CD4-positive, alpha-beta T cell treated with Interleukin-2 at 100 ng/mL for 4 hours (primary cell): ENCODE measurements around the gene PKP2.
"Not testable (repeated sequence)": the region's sequence is repeated elsewhere in the genome, so short reads cannot be mapped to it uniquely, and the experiment has no call there.

Experiments
- DNase-seq: peaks from one replicate; pipeline ENCODE4 v3.0.0-alpha.2; 2020; ENCODE audit warnings: low spot score

PKP2 gene

DNA sequence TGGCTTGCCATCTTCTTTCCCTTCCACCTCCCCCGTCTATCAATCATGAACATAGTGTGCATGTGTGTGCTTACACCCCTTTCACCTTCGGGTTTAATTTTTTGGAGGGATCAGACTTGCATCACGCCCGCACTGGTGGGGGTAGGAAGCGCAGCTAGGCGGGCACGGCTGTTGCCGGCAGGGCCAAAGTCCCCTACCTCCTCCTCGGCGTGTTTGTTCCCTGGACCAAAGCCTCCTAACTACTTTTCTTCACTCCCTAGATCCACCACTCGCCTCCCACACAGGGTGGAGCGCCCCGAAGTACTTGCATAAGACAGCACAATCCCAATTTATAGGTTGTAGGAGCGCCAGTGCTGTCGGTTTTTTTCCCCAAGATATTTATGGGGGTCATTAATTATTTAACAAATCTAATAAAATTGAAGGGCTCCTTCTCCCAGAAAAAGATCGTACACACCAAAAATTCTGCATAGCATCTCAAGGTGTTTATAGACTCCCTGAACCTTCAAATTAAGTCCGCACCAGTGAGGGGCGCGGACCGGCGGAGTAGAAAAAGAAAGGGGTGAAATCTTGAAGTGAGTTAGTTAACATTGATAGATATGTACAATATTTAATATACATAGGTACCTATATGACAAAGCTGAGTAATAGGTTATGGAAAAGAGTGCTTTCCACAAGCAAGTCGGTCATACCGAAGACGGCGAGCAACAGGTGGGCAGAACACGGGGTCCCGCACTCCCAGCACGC, 717 bp downstream of the PKP2 start:
- DNase-seq: no peak

DNA sequence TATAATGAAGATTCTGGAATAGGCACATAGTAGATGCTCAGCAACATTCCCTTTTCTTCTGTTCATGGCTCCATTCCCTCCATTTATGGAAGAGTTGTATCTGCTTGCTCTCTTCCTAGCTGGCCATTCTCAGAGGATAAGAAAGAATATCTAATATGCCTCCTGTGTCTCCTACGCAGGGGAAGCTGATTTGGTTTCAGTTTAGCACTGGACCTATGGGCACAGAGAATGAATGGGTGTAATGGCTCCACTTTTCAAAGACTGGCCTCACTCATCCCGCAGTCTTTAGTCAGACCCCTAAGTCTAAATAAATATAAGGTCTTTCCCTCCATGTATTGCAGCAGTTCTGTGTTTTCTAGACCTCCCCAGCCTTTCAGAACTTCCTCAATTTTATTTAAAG, 2.0 kb downstream of the PKP2 start:
- DNase-seq: no peak

DNA sequence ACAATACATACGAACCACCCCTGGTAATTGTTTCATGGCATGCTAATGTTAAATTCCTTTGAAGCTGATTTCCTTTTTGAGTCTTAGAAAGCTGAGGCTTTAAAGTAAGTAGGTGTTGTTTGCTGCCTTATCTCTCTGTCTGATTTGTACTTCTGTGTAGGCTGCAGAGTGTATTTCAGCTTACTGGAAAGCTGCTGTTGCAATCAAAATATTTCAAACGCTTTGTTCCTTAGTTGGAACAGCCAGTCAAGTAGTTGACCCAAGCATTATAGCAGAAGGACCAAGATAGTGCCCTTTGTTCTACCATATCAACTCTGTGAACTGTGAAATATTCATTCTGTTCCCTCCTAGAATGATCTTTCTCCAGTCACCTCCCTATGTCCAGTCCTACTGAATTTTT, 3.1 kb downstream of the PKP2 start:
- no peak for DNase-seq

DNA sequence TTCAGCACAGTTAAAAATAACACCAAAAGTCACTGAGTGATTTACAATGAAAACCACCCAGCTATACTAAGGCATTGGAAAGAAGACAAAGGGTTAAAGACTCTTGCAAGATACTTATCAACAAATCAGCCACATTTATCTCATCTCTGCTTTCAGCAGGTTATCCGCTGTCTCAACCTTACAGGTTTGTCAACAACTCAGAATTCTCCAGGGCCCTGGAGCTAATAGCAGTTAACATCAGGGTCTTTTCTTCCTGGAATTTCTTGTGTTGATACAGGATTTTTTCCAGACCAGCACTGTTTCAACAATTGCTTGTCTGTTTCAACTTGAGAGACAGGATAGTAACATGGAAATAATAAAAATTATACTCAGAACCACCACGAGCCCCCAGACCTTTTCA, 3.5 kb downstream of the PKP2 start:
- DNase-seq: no peak

DNA sequence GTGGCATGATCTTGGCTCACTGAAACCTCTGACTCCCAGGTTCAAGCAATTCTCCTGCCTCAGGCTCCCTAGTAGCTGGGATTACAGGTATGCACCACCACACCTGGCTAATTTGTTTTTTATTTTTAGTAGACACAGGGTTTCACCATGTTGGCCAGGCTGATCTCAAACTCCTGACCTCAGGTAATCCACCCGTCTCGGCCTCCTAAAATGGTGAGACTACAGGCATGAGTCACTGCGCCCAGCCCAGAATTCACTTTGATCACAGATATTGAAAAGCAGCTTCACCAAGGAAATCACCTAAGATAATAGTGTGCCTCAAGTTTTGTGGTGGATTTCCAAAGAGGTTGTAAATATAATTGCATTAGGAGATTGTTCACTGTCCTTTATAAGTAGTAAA, 4.2 kb downstream of the PKP2 start:
- not testable (repeated sequence) for DNase-seq

DNA sequence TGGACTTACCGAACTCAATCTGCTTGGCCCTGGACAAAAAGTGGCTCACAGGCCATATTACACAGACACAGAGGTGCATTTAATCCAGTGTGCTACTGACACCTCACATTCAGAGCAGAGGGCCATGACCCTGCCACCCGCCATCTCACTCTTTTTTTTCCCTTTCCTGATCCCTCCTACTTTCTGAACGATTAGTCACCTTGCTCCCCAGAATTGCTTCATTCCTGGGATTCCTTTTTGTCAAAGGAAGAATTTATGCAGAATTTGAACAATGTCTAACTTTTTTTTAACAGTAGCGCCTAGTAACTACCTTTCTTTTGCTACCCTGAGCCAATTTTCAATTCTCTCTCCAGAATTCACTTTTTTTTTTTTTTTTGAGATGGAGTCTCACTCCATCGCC, 4.6 kb downstream of the PKP2 start:
- DNase-seq: no peak

DNA sequence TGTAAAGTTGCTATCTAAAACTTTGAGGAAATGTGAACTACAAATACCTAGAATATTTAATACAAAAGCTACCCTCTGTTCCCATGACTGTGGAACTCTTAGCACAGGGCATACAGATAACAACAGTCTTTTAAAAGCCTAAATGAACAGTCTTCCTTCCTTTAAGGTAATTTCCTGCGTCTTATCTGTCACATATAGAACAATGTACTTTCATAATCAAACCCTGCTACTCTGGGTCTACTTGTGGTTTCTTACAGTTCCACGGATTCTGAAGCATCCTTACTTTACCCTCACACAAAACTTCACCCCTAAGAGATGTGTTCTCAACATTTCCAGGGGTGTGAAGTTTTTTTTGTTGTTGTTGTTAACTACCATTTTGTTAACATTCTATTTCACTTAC, 5.1 kb downstream of the PKP2 start:
- no peak for DNase-seq

DNA sequence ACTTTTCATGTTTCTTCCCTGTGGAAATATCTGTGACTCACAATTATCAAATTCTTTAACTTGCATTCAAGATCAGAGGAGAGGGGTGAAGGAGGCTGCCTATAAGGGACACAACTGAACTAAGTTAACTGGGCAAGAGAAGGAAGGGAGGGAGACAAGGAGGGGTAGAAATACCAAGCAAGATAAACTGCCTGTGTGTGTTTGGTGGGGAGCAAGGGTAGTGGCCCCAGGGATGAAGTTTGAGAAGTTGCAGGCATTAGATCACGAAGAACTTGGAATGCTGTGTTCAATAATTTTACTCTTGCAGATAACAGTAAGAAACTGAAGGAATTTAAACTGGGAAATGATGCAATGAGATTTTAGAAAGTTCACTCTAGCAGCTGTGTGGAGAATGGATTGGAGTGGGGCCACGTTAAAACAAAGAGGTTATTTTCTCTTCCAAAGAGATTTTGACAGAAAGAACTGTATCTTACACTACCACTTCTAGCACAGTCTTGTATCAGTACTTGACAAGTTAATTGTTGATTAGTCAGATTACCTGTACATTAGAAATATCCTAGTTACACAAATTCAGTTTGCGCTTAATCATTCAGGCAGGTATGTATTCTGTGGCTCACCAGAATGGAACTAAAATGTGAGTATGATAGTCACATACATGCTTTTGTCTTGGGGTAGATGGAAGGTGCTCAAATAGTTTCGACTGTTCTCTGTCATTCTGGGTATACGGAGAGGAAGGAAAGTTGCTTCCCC, 7.4 kb downstream of the PKP2 start:
- DNase-seq: no peak

DNA sequence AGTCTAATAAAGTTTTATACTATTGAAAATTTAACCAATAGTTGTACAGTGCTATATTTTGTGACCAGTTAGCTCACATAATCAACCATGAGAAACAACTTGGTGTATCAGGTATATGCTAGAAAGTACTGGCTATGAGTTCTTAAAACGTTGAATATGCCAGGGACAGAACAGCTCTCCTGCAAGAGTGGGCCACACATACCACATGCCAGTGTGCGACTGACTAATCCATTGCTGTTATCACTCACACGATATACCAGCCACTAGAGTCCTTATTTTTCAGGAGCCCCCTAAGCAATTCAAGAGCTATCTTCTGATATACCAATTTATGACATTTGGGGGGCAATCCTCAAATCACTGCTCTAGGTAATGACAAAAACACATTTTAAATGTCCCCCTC, 9.5 kb downstream of the PKP2 start:
- no peak for DNase-seq

DNA sequence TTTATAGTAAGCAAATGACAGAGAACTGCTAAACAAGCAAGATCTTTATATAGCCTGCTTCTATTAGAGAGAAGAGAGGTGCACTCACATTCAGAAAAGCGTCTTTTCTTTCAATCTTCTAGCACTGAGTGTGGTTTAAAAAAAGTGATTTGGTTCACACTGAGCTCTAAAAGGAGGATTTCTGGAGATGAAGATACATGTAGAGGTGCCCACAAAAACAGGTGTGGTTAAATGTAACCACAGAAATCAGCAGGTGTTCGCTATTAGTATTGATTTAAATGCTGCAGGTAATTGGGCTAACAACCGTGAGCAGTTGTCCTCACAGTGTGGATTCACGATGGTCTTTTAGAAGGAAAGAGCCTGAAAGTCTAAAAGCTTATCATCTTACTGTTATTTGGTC, 10.7 kb downstream of the PKP2 start:
- DNase-seq: no peak

DNA sequence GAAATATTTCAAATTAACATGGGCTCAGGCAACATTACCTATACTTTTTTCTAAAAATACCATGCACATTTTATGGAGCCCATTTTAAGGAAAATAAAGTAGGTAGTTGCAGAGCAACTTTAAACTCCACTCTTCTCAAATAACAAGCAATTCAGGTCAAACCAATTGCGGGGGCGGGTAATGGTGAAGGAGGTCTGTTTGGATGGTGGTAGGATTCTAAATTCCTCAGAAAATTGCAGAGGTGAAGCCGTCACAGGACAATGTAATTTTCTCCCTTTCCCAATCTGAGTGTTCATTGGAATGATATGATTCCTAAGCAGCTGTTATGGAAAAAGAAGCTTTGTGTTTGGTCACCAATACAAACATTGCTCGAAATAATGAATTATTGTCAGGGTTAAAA, 11.6 kb downstream of the PKP2 start:
- DNase-seq: no peak

DNA sequence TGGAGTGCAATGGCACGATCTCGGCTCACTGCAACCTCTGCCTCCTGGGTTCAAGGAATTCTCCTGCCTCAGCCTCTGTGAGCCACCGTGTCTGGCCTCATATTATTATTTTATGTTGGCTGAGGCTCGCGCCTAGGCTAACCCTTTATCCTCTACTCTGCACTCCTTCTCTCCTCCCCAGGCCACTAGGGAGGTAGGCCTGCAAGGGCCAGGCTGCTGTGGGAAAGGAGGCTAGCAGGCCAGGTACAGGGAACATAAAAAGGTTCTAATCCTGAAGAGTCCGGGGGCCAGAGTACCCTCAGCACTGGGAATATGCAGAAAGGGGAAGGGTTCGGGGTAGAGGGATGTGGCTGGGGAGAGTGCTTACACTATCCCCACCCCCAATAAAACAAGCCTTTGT, 14.9 kb downstream of the PKP2 start:
- DNase-seq: no peak

DNA sequence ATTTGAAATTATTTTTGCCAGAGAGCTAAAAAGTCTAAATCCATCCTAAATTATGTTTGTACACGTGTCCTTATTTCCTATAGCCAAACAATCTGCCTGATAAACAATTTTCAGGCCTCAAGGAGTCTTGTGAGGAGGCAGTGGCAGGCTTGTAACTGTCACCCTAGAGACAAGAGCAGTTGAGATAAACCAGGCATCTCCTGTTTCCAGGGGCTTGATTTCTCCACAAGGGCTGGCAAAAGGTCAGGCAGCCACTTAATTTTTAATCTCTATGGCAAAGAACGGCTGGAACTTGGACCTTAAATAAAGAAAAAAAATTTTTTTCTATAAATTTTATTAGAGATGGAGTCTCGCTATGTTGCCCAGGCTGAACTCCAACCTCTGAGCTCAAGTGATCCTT, 15.5 kb downstream of the PKP2 start:
- no peak for DNase-seq

DNA sequence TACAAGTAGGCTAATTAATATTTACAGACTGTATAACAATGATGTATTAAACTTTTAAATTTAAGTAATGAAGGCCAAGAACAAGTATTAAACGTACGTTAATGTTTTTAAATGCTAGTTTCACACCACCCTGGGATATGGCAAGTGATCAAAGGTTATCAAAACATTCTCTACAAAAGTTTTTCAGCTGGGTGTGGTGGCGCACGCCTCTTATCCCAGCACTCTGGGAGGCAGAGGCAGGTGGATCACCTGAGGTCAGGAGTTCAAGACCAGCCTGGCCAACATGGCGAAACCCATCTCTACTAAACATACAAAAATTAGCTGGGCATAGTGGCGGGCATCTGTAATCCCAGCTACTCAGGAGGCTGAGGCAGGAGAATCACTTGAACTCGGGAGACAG, 17.5 kb downstream of the PKP2 start:
- not testable (repeated sequence) for DNase-seq

DNA sequence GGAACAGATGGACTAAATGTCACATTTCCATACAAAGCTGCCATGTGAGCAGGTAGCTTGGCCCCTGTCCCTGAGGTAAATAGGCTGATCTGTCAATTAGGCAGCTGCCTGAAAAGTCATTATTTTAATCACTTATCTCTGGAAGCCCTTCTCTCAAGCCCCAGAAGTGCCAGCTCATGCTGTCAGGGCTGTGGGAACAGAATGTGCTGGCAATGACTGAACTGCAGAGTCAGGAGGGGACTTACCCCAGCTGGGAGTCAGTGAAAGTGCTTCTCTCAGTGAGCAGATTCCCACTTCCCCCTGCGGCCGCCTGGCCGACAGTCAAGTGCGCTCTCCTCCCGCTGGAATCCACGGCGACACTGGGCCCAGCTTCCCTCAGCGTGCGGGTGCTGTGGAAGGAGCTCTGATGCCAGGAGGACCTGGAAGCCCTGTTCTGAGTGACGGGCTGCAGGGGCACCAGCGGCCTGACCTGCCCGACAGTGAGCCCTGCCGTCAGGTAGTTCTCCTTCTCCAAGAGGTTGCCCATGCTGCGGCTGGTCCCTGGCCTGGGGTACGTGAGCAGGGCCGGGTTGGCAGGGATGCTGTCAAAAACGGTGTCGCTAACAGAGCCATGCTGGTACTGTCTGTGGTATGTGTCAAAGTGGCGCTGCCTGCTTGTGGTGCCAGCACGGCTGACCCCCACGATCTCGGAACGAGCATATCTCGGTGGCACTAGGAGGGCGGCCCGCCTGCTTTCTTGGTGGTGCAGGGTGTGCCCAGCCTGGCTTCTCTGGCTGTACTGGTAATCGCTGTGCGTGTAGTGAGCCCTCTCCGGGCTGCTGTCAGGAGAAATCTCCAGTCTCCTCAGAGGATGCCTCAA, 18.7 kb downstream of the PKP2 start:
- DNase-seq: no peak

DNA sequence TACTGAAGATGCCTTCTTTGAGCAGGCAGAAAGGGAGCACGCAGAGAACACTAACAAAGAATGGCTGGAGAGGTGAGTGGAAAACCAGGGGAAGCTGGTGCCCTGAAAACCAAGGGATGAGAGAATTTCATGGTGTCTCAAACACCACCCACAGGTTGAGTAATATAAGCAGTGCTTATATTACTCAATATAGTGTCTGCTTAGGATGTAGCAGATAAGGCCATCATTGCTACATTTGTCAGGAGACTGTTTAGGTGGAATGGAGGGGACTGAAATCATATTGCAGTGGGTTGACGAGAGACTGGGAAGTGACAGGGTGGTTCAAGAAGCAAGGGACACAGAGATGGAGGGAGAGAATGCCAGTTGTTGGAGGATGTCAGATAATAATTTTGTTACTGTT, 20.6 kb downstream of the PKP2 start:
- no peak for DNase-seq

DNA sequence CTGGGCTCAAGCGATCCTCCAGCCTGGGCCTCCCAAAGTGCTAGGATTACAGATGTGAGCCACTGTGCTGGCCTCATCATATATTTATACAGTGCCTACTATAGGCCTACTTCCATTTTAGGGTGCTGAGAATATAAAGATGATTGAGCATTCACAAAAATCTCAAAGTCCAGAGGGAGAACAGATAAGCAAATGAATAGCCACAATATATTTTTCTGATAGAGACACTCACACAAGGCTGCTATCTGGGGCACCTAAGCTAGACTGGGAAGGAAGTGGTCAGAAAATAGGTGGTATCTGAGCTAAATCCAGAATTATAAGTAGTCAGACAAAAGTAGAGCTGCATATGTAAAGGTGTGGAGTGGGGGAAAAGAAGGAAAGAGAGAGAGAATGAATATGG, 21.6 kb downstream of the PKP2 start:
- no peak for DNase-seq

DNA sequence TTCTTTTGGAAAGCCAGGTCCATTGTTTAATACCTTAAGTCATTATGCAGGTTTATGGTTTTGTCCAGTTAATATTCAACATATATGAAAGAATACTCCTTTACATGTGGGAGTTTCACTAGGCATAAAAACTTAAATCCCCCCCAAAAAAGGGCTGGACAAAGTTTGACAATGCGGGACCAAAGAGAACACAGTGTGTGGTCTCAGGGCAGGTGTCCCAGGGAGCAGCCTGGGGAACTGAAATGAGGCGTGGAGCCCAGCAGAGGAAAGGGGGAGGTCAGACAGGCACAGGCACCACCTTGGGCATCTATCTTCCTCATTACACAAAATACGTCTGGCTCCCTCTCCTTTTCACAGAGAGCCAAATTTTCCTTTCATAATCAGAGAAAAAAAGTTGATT, 22.5 kb downstream of the PKP2 start:
- DNase-seq: no peak

DNA sequence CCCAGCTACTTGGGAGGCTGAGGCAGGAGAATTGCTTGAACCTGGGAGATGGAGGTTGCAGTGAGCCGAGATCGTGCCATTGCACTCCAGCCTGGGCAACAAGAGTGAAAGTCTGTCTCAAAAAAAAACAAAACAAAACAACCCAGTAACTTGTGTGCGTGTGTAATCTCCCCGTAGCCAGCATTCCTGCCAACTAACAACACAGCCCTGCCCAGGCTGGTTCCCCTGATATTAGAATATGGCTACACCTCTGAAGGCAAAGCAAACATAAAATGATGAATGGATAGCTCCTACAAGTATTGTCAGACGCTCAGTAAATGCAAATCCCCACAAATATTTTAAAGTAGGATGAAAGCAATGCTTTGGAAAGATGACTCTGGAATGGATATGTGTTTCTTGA, 24.2 kb downstream of the PKP2 start:
- DNase-seq: not testable (repeated sequence)

DNA sequence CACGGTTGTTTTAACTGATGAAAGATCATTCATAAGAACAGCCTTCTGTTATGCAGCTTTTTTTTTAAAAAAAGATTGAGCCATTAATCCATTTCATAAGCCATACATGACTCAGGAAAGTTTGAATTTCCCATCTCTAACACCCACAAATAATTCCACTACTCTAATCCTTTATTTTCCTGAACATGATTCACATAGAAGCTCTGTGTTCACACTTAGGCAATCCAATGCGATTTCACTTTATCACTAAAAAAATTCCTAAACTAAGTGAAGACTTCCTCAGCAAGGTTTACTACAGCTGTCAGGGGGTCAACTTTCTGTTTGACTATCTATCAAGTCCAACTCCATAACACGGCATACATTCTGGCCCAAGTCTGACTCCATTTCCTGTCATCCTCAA, 25.9 kb downstream of the PKP2 start:
- no peak for DNase-seq

DNA sequence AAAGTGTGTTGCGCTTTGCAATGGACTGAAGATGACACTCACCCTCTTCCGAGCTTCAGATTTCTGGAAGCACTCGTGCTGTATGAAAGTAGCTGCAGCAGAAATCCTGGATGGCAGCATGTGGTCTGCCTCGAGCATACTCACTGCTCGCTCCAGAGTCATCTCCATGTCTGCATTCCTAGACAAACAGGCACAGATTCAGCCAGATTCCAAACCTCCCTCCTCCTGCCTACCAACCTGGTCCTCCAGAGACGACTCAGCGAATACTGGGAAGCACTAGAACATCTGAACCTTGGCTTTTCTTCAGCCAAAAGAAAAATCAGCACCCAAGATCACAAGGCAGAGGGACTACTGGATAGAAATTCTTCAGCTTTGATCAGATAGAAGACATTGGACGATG, 27.7 kb downstream of the PKP2 start:
- no peak for DNase-seq

DNA sequence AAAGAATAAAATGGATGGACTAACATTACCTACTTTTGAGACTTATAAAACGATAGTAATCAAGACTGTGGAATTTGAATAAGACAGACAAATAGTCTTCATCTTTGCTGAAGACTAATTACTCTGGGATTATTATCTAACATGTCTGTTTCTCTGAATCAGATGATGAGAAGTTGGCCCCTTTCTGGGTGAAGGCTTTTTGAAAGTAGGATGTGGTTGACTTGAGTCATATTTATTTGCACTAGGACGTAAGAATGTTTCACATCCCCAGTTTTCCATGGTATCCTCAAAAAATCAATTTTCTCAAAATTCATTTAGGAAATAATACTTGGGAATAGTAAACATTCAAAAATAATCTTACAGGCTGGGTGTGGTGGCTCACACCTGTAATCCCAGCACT, 31.8 kb downstream of the PKP2 start:
- no peak for DNase-seq

DNA sequence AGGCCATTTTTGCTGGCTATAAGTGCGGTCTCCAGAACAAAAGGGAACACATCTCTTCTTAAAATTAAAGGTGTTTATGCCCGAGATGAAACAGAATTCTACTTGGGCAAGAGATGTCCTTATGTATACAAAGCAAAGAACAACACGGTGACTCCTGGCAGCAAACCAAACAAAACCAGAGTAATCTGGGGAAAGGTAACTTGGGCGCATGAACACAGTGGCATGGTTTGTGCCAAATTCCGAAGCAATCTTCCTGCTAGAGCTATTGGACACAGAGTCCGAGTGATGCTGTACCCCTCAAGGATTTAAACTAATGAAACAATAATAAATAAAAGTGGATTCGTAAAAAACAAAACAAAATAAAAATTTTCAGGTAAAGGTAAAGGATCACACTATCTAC, 33.4 kb downstream of the PKP2 start:
- DNase-seq: no peak
